CD14-positive monocyte (primary cell): ENCODE measurements around the gene FAM181A. TPM values are rescaled to one million over a fixed set of nuclear protein-coding genes. Genes with fewer than 3 reads are reported as not detected.
A peak's percentile ranks its signal among the peaks of the same experiment; 100 is the strongest.

ENCODE experiments used
- DNase-seq, 3 donors: peaks; one replicate each; pipeline ENCODE4 v3.0.0-alpha.2; 2011 to 2022
- H2AFZ ChIP-seq: 2 replicates; pipeline ENCODE4 v1.6.0; 2012; ENCODE audit warnings: mild to moderate bottlenecking, low read depth, low read length, inconsistent platforms; ENCODE audit not compliant: insufficient read depth, poor library complexity, severe bottlenecking
- H3K27ac ChIP-seq, 2 donors: 1 replicate in 1 of 2; 2 replicates in 1 of 2; pipeline ENCODE4 v1.5.1; 2012 to 2013; ENCODE audit warnings: low read length in 2 of 2, control low read depth in 1 of 2, inconsistent platforms in 1 of 2, low read depth in 1 of 2, mild to moderate bottlenecking in 1 of 2
- H3K27me3 ChIP-seq, 2 donors: one replicate each; pipeline versions ENCODE4 v1.6.0 to v1.6.1; 2011 to 2013; ENCODE audit warnings: low read length in 2 of 2; ENCODE audit not compliant: control insufficient read depth in 2 of 2, insufficient read depth in 2 of 2
- H3K36me3 ChIP-seq, 2 donors: replicated peaks in 1 of 2; 1 replicate in 1 of 2; 2 replicates in 1 of 2; pipeline versions ENCODE4 v1.5.1 to v1.6.1; 2012 to 2013; ENCODE audit warnings: low read length in 2 of 2, control low read depth in 1 of 2, inconsistent platforms in 1 of 2, mild to moderate bottlenecking in 1 of 2; ENCODE audit not compliant: insufficient read depth in 2 of 2, control insufficient read depth in 1 of 2
- H3K4me1 ChIP-seq, 2 donors: 1 replicate in 1 of 2; 2 replicates in 1 of 2; pipeline versions ENCODE4 v1.5.1 to v1.6.1; 2012 to 2013; ENCODE audit warnings: low read length in 2 of 2, control low read depth in 1 of 2, inconsistent platforms in 1 of 2, mild to moderate bottlenecking in 1 of 2, moderate library complexity in 1 of 2; ENCODE audit not compliant: insufficient read depth in 2 of 2, control insufficient read depth in 1 of 2
- H3K4me2 ChIP-seq: replicated peaks from 2 replicates; pipeline ENCODE3; 2012; ENCODE audit warnings: low read length, moderate library complexity, mild to moderate bottlenecking; ENCODE audit not compliant: poor library complexity, severe bottlenecking; ENCODE audit errors: extremely low read depth
- H3K4me3 ChIP-seq, 3 experiments: fragments of 200-600 bp in 1 of 3; sonication (generic) in 1 of 3; replicated peaks in 1 of 3; 1 replicate in 2 of 3; 2 replicates in 1 of 3; pipeline ENCODE4 v1.5.1; 2011 to 2013; ENCODE audit warnings: low read length in 3 of 3, mild to moderate bottlenecking in 3 of 3, control low read depth in 2 of 3, low read depth in 2 of 3, inconsistent platforms in 1 of 3, moderate library complexity in 1 of 3
- H3K79me2 ChIP-seq: 2 replicates; pipeline ENCODE4 v1.6.0; 2012; ENCODE audit warnings: mild to moderate bottlenecking, control low read depth, inconsistent platforms, low read length, moderate library complexity; ENCODE audit not compliant: insufficient read depth
- H3K9ac ChIP-seq: 2 replicates; pipeline ENCODE4 v1.6.0; 2017; ENCODE audit warnings: low read length, mild to moderate bottlenecking; ENCODE audit not compliant: insufficient read depth, poor library complexity, severe bottlenecking
- H3K9me3 ChIP-seq, 2 donors: replicated peaks in 1 of 2; 1 replicate in 1 of 2; 2 replicates in 1 of 2; pipeline versions ENCODE4 v1.5.1 to v1.6.1; 2012 to 2013; ENCODE audit warnings: low read length in 2 of 2, control low read depth in 1 of 2; ENCODE audit not compliant: control insufficient read depth in 1 of 2, insufficient read depth in 1 of 2
- H4K20me1 ChIP-seq: 2 replicates; pipeline ENCODE4 v1.6.0; 2012; ENCODE audit warnings: mild to moderate bottlenecking, low read length, control low read depth, moderate library complexity; ENCODE audit not compliant: insufficient read depth
- H3K27ac Mint-ChIP-seq, 7 donors: one replicate each; pipeline ENCODE4 v1.8.0; 2020; ENCODE audit warnings: mild to moderate bottlenecking in 7 of 7, mixed read lengths in 7 of 7, moderate library complexity in 6 of 7, inconsistent platforms in 2 of 7
- H3K27me3 Mint-ChIP-seq, 3 donors: one replicate each; pipeline ENCODE4 v1.8.0; 2021 to 2022; ENCODE audit warnings: low read depth in 3 of 3, mild to moderate bottlenecking in 3 of 3, mixed read lengths in 3 of 3, moderate library complexity in 3 of 3, inconsistent platforms in 1 of 3
- H3K36me3 Mint-ChIP-seq, 2 donors: one replicate each; pipeline ENCODE4 v1.8.0; 2020; ENCODE audit warnings: mixed read lengths in 2 of 2, inconsistent platforms in 1 of 2, mild to moderate bottlenecking in 1 of 2
- H3K4me1 Mint-ChIP-seq: one replicate; pipeline ENCODE4 v1.8.0; 2020; ENCODE audit warnings: mild to moderate bottlenecking, mixed read lengths
- H3K4me3 Mint-ChIP-seq, 2 donors: one replicate each; pipeline ENCODE4 v1.8.0; 2020; ENCODE audit warnings: mild to moderate bottlenecking in 2 of 2, mixed read lengths in 2 of 2, moderate library complexity in 1 of 2
- H3K9me3 Mint-ChIP-seq, 7 donors: one replicate each; pipeline ENCODE4 v1.8.0; 2020 to 2022; ENCODE audit warnings: mixed read lengths in 7 of 7, mild to moderate bottlenecking in 6 of 7, moderate library complexity in 6 of 7, inconsistent platforms in 2 of 7
- WGBS: methylation state at CpG from one replicate; pipeline ENCODE4 v1.1.5; 2013; ENCODE audit warnings: missing lambda C conversion rate; ENCODE audit not compliant: insufficient coverage; 5-methylcytosine and 5-hydroxymethylcytosine counted together
- intact Hi-C, 2 donors: fragments of 100-400 bp; cut with micrococcal nuclease; formaldehyde crosslinking; loops; one replicate each; pipeline versions ENCODE4 v1.15.0 to v1.15.1; 2023
- polyA plus RNA-seq, 3 donors: library from polyadenylated mRNA; depleted of rRNA in 1 of 3; unstranded in 2 of 3; stranded (reverse) in 1 of 3; fragments of 300-500 nt in 2 of 3; fragments of >200 nt in 1 of 3; fragmentation: Illumina TruSeq in 2 of 3; gene quantifications; 1 replicate in 2 of 3; 2 replicates in 1 of 3; pipeline ENCODE4 v1.2.3, GENCODE V29; 2012 to 2021
- TF ChIP-seq, protein P1 (sequence below): fragments of 200-600 bp; IDR thresholded peaks from one replicate; pipeline ENCODE4 v1.8.0; 2022; ENCODE audit warnings: antibody characterized with exemption, mild to moderate bottlenecking

The FAM181A gene
- polyA plus RNA-seq, 3 donors: not detected

DNA sequence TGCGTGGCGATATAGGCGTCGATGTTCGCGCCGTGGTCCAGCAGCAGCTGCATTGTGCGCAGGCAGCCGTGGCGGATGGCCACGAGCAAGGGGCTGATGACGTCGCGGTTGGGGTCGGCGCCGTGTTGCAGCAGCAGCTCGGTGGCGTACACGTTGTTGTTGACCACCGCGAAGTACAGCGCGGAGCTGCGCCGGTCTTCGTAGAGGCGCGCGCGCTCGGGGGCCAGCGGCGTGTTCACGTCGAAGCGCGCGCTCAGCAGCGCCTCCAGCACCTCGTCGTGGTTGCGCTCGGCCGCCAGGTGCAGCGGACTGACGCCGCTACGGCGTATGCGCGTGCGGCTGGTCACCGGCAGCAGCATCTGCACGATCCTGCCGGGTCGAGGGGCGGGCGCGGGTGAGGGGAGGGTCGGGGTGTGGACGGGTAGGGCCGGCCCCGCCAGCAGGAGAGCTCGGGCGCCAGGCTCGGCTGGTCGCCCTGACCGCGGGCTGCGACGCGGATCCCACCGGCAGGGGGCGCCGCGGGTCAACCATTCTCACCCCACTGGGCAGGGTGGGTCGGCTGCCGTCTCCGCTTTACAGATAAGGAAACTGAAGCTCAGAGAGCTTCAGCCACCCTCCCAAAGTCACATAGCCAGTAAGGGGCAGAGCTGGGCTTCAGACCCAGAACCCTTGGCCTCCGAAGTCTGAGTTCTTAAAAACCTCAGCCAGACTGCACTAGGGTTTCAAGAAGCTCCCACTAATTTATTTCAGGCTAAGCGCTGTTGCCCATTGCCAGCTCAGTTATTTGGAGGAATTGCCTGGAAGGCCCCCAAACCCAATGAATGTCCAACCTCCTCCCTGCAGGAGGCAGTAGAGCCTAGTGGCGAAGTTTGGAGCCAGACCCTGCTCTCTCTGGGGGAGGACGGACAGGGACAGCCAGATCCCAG is 12.4 kb downstream of the FAM181A start:
- TF ChIP-seq, protein P1, sequence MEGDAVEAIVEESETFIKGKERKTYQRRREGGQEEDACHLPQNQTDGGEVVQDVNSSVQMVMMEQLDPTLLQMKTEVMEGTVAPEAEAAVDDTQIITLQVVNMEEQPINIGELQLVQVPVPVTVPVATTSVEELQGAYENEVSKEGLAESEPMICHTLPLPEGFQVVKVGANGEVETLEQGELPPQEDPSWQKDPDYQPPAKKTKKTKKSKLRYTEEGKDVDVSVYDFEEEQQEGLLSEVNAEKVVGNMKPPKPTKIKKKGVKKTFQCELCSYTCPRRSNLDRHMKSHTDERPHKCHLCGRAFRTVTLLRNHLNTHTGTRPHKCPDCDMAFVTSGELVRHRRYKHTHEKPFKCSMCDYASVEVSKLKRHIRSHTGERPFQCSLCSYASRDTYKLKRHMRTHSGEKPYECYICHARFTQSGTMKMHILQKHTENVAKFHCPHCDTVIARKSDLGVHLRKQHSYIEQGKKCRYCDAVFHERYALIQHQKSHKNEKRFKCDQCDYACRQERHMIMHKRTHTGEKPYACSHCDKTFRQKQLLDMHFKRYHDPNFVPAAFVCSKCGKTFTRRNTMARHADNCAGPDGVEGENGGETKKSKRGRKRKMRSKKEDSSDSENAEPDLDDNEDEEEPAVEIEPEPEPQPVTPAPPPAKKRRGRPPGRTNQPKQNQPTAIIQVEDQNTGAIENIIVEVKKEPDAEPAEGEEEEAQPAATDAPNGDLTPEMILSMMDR: peak; percentile 97
- peak overlapping the region; percentile 75 for H3K4me2 ChIP-seq
- H4K20me1 ChIP-seq: no peaks in the 10 kb centered on the region
- no peaks in the 10 kb centered on the region for H3K9me3 ChIP-seq
- no peaks in the 10 kb centered on the region for H3K36me3 ChIP-seq
- peak overlapping the region in 2 of 3 experiments; percentile 8 to 70 for H3K4me3 ChIP-seq
- peaks cover 14% of the 10 kb centered on the region for H3K4me1 Mint-ChIP-seq
- intact Hi-C loops: loop anchor here (1.0 to 10.0 kb wide), 5 partner anchors 31 to 235 kb away; partner anchors contain the start of genes ASB2 (in 1 of the 2) and PPP4R4 (in 1 of the 2)
- peaks cover 12 to 17% of the 10 kb centered on the region in 2 donors for H3K4me1 ChIP-seq
- H3K27me3 ChIP-seq: peaks cover 0 to 8% of the 10 kb centered on the region in 2 donors
- H3K27me3 Mint-ChIP-seq: peaks cover 13 to 19% (median 16%) of the 10 kb centered on the region in 3 donors
- 6% methylated on average over 82 of the region's 84 CpGs for WGBS
- H3K27ac Mint-ChIP-seq: peak overlapping the region in 3 of 7 donors; percentile 36 to 54 (median 42)
- H2AFZ ChIP-seq: peak overlapping the region; percentile 80
- peaks cover 10 to 43% of the 10 kb centered on the region in 2 donors for H3K36me3 Mint-ChIP-seq
- H3K9ac ChIP-seq: peak overlapping the region; percentile 49
- peak overlapping the region; percentile 70 to 82 for H3K4me3 Mint-ChIP-seq
- no peak overlapping the region for H3K27ac ChIP-seq
- DNase-seq: peak; percentile 83 to 86 (median 86)
- no peaks in the 10 kb centered on the region for H3K79me2 ChIP-seq
- H3K9me3 Mint-ChIP-seq: peaks cover 0 to 5% (median 0%) of the 10 kb centered on the region in 7 donors

- TF ChIP-seq, protein P1: no peak
- H3K79me2 ChIP-seq: no peaks in the 10 kb centered on the region
- Mint-ChIP-seq H3K4me3 (no peak overlapping the region), H3K27ac (peak overlapping the region in 4 of 7 donors; percentile 9 to 69 (median 46)), H3K27me3 (peaks cover 13 to 19% (median 15%) of the 10 kb centered on the region in 3 donors), H3K4me1 (peaks cover 14% of the 10 kb centered on the region), H3K9me3 (peaks cover 0 to 5% (median 0%) of the 10 kb centered on the region in 7 donors), H3K36me3 (peaks cover 10 to 44% of the 10 kb centered on the region in 2 donors)
- no peak overlapping the region for H3K4me3 ChIP-seq
- peaks cover 0 to 8% of the 10 kb centered on the region in 2 donors for H3K27me3 ChIP-seq
- 79% methylated on average over 6 of the region's 6 CpGs for WGBS
- H3K36me3 ChIP-seq: no peaks in the 10 kb centered on the region
- no peak overlapping the region for H3K9ac ChIP-seq
- H3K4me2 ChIP-seq: no peak overlapping the region
- no peaks in the 10 kb centered on the region for H3K9me3 ChIP-seq
- intact Hi-C loops: loop anchor here in 1 of 2 donors (2.0 kb wide), 1 partner anchor 30 kb away; no protein-coding TSS in a partner anchor
- no peaks in the 10 kb centered on the region for H4K20me1 ChIP-seq
- no peak for DNase-seq
- H3K27ac ChIP-seq: no peak overlapping the region
- no peak overlapping the region for H2AFZ ChIP-seq
- H3K4me1 ChIP-seq: peaks cover 12 to 17% of the 10 kb centered on the region in 2 donors
Measured at GRCh38 chr14:93940437-93940836, 13.3 kb downstream of the FAM181A start.
